Skeletal muscle satellite cell (primary cell): ENCODE results near the gene NLRP3.
"Not testable (repeated sequence)": the region's sequence is repeated elsewhere in the genome, so short reads cannot be mapped to it uniquely, and the experiment has no call there.

Experiments used
- H3K27me3 ChIP-seq: 2 replicates; pipeline ENCODE4 v1.7.0; 2013; ENCODE audit warnings: low read length; ENCODE audit not compliant: control insufficient read depth, insufficient read depth
- H3K36me3 ChIP-seq: 2 replicates; pipeline ENCODE4 v1.7.0; 2013; ENCODE audit warnings: mild to moderate bottlenecking, control low read depth, low read length; ENCODE audit not compliant: insufficient read depth
- H3K4me1 ChIP-seq: 2 replicates; pipeline ENCODE4 v1.7.0; 2013; ENCODE audit warnings: low read length; ENCODE audit not compliant: control insufficient read depth, insufficient read depth
- H3K4me2 ChIP-seq: 2 replicates; pipeline ENCODE4 v1.7.0; 2013; ENCODE audit warnings: mild to moderate bottlenecking, low read length
- H3K4me3 ChIP-seq: 2 replicates; pipeline ENCODE4 v1.7.0; 2013; ENCODE audit warnings: low read length
- H3K9ac ChIP-seq: 2 replicates; pipeline ENCODE4 v1.7.0; 2013; ENCODE audit warnings: mild to moderate bottlenecking, low read depth, low read length, moderate library complexity
- H3K9me3 ChIP-seq: replicated peaks from 2 replicates; pipeline ENCODE4 v1.7.0; 2013; ENCODE audit warnings: mild to moderate bottlenecking, control low read depth, low read length

NLRP3 gene

GRCh38 chr1:247376659-247377058, 39.3 kb upstream of the NLRP3 start:
- Histone ChIP-seq H3K9ac (no peak overlapping the region), H3K9me3 (no peaks in the 10 kb centered on the region), H3K36me3 (no peaks in the 10 kb centered on the region), H3K27me3 (no peaks in the 10 kb centered on the region), H3K4me2 (no peak overlapping the region), H3K4me1 (no peaks in the 10 kb centered on the region), H3K4me3 (no peak overlapping the region)

GRCh38 chr1:247377656-247378055, 38.3 kb upstream of the NLRP3 start:
- not testable (repeated sequence) for H3K27me3 ChIP-seq, H3K36me3 ChIP-seq, H3K4me2 ChIP-seq, H3K4me3 ChIP-seq, H3K9ac ChIP-seq, H3K9me3 ChIP-seq, H3K4me1 ChIP-seq

- Histone ChIP-seq H3K27me3 (no peaks in the 10 kb centered on the region), H3K4me3 (no peak overlapping the region), H3K9me3 (no peaks in the 10 kb centered on the region), H3K4me1 (no peaks in the 10 kb centered on the region), H3K36me3 (no peaks in the 10 kb centered on the region), H3K4me2 (no peak overlapping the region), H3K9ac (no peak overlapping the region)
Measured at GRCh38 chr1:247378334-247379073, 37.5 kb upstream of the NLRP3 start.

- H3K4me2 ChIP-seq = no peak overlapping the region
- peaks cover 4% of the 10 kb centered on the region for H3K4me1 ChIP-seq
- no peak overlapping the region for H3K4me3 ChIP-seq
- no peaks in the 10 kb centered on the region for H3K9me3 ChIP-seq
- no peaks in the 10 kb centered on the region for H3K36me3 ChIP-seq
- no peaks in the 10 kb centered on the region for H3K27me3 ChIP-seq
- no peak overlapping the region for H3K9ac ChIP-seq
Measured at GRCh38 chr1:247385283-247385682, 30.7 kb upstream of the NLRP3 start.

- Histone ChIP-seq H3K4me3 (no peak overlapping the region), H3K36me3 (no peaks in the 10 kb centered on the region), H3K27me3 (no peaks in the 10 kb centered on the region), H3K9ac (no peak overlapping the region), H3K4me2 (no peak overlapping the region), H3K4me1 (peaks cover 4% of the 10 kb centered on the region), H3K9me3 (no peaks in the 10 kb centered on the region)
Measured at GRCh38 chr1:247386217-247386616, 29.8 kb upstream of the NLRP3 start.

- no peak overlapping the region for H3K4me2 ChIP-seq
- H3K4me3 ChIP-seq = no peak overlapping the region
- no peaks in the 10 kb centered on the region for H3K9me3 ChIP-seq
- H3K9ac ChIP-seq = no peak overlapping the region
- peaks cover 4% of the 10 kb centered on the region for H3K4me1 ChIP-seq
- no peaks in the 10 kb centered on the region for H3K27me3 ChIP-seq
- no peaks in the 10 kb centered on the region for H3K36me3 ChIP-seq
Measured at GRCh38 chr1:247386687-247387086, 29.3 kb upstream of the NLRP3 start.

- no peak overlapping the region for H3K4me2 ChIP-seq
- no peak overlapping the region for H3K9ac ChIP-seq
- no peaks in the 10 kb centered on the region for H3K9me3 ChIP-seq
- peaks cover 4% of the 10 kb centered on the region for H3K4me1 ChIP-seq
- no peak overlapping the region for H3K4me3 ChIP-seq
- H3K27me3 ChIP-seq = no peaks in the 10 kb centered on the region
- H3K36me3 ChIP-seq = no peaks in the 10 kb centered on the region
Measured at GRCh38 chr1:247387096-247387495, 28.9 kb upstream of the NLRP3 start.

GRCh38 chr1:247387565-247387964, 28.4 kb upstream of the NLRP3 start:
- Histone ChIP-seq H3K4me1 (peaks cover 4% of the 10 kb centered on the region), H3K4me3 (no peak overlapping the region), H3K9me3 (no peaks in the 10 kb centered on the region), H3K9ac (no peak overlapping the region), H3K4me2 (no peak overlapping the region), H3K27me3 (no peaks in the 10 kb centered on the region), H3K36me3 (no peaks in the 10 kb centered on the region)

GRCh38 chr1:247390116-247390791, 25.7 kb upstream of the NLRP3 start:
- H3K9ac ChIP-seq = no peak overlapping the region

GRCh38 chr1:247390996-247391395, 25.0 kb upstream of the NLRP3 start:
- no peaks in the 10 kb centered on the region for H3K36me3 ChIP-seq
- no peak overlapping the region for H3K4me3 ChIP-seq
- H3K4me1 ChIP-seq = peaks cover 4% of the 10 kb centered on the region

More at GRCh38 chr1:247390116-247390791, 25.7 kb upstream of the NLRP3 start:
- H3K27me3 ChIP-seq = no peaks in the 10 kb centered on the region
- H3K9me3 ChIP-seq = no peaks in the 10 kb centered on the region
- peak overlapping the region; percentile 27 for H3K4me3 ChIP-seq
- peak overlapping the region; percentile 77 for H3K4me2 ChIP-seq
- no peaks in the 10 kb centered on the region for H3K36me3 ChIP-seq
- peaks cover 4% of the 10 kb centered on the region for H3K4me1 ChIP-seq

GRCh38 chr1:247392088-247392487, 23.9 kb upstream of the NLRP3 start:
- H3K27me3 ChIP-seq = no peaks in the 10 kb centered on the region
- H3K4me1 ChIP-seq = peaks cover under 1% of the 10 kb centered on the region

More at GRCh38 chr1:247390996-247391395, 25.0 kb upstream of the NLRP3 start:
- no peak overlapping the region for H3K9ac ChIP-seq
- H3K9me3 ChIP-seq = no peaks in the 10 kb centered on the region
- H3K27me3 ChIP-seq = no peaks in the 10 kb centered on the region
- no peak overlapping the region for H3K4me2 ChIP-seq

GRCh38 chr1:247395075-247395474, 20.9 kb upstream of the NLRP3 start:
- not testable (repeated sequence) for H3K9me3 ChIP-seq, H3K4me2 ChIP-seq, H3K27me3 ChIP-seq, H3K4me1 ChIP-seq, H3K36me3 ChIP-seq, H3K4me3 ChIP-seq, H3K9ac ChIP-seq

More at GRCh38 chr1:247392088-247392487, 23.9 kb upstream of the NLRP3 start:
- Histone ChIP-seq H3K9me3 (no peaks in the 10 kb centered on the region), H3K4me2 (no peak overlapping the region), H3K4me3 (no peak overlapping the region), H3K36me3 (no peaks in the 10 kb centered on the region), H3K9ac (no peak overlapping the region)
